OCI-LY1 (cell line): ENCODE measurements around the gene NPAS2.

ENCODE experiments used
- H2AFZ ChIP-seq: fragments of 200-600 bp; sonication (generic), shearing (Covaris generic); 2 replicates; pipeline ENCODE4 v1.6.0; 2014; ENCODE audit warnings: antibody characterized with exemption, mild to moderate bottlenecking, low read length
- H3F3A ChIP-seq: fragments of 200-600 bp; sonication (generic), shearing (Covaris generic); 2 replicates; pipeline ENCODE4 v1.6.0; 2014; ENCODE audit warnings: mild to moderate bottlenecking, antibody characterized with exemption, low read length, moderate library complexity; ENCODE audit not compliant: insufficient read depth
- H3K27ac ChIP-seq: fragments of 200-600 bp; sonication (generic); 2 replicates; pipeline ENCODE4 v1.5.1; 2014; ENCODE audit warnings: low read length, mixed run types, mild to moderate bottlenecking, low read depth; ENCODE audit not compliant: poor library complexity, severe bottlenecking
- H3K27me3 ChIP-seq: fragments of 200-600 bp; sonication (generic); 2 replicates; pipeline ENCODE4 v1.6.0; 2014; ENCODE audit warnings: antibody characterized with exemption, mild to moderate bottlenecking, low read length, moderate library complexity; ENCODE audit not compliant: insufficient read depth
- H3K36me3 ChIP-seq: fragments of 200-600 bp; sonication (generic); 2 replicates; pipeline ENCODE4 v1.6.1; 2014; ENCODE audit warnings: mild to moderate bottlenecking, antibody characterized with exemption, low read length, moderate library complexity, mixed read lengths; ENCODE audit not compliant: insufficient read depth
- H3K4me1 ChIP-seq: fragments of 200-600 bp; sonication (generic); 2 replicates; pipeline ENCODE4 v1.5.1; 2014; ENCODE audit warnings: mild to moderate bottlenecking, low read length, moderate library complexity; ENCODE audit not compliant: insufficient read depth, severe bottlenecking
- H3K4me2 ChIP-seq: fragments of 200-600 bp; sonication (generic), shearing (Covaris generic); 2 replicates; pipeline ENCODE4 v1.6.1; 2014; ENCODE audit warnings: low read length
- H3K4me3 ChIP-seq: fragments of 200-600 bp; sonication (generic); 2 replicates; pipeline ENCODE4 v1.5.1; 2014; ENCODE audit warnings: low read length, low read depth, mild to moderate bottlenecking, mixed read lengths; ENCODE audit not compliant: poor library complexity, severe bottlenecking
- H3K79me2 ChIP-seq: fragments of 200-600 bp; shearing (Covaris generic); 2 replicates; pipeline ENCODE4 v1.6.1; 2016; ENCODE audit warnings: mixed run types, low read length, mixed read lengths; ENCODE audit not compliant: insufficient read depth
- H3K9ac ChIP-seq: fragments of 200-600 bp; sonication (generic), shearing (Covaris generic); 2 replicates; pipeline ENCODE4 v1.6.1; 2014; ENCODE audit warnings: mild to moderate bottlenecking, low read length, mixed read lengths
- H3K9me2 ChIP-seq: fragments of 200-600 bp; sonication (generic), shearing (Covaris generic); 2 replicates; pipeline ENCODE4 v1.6.1; 2014; ENCODE audit warnings: low read depth, mild to moderate bottlenecking, low read length, mixed read lengths
- H3K9me3 ChIP-seq: fragments of 200-600 bp; shearing (Covaris generic); 2 replicates; pipeline ENCODE4 v1.6.1; 2014; ENCODE audit warnings: low read length, mixed read lengths
- H4K20me1 ChIP-seq: fragments of 200-600 bp; sonication (generic), shearing (Covaris generic); 2 replicates; pipeline ENCODE4 v1.6.0; 2016; ENCODE audit warnings: mild to moderate bottlenecking, low read length; ENCODE audit not compliant: insufficient read depth
- CTCF ChIP-seq: fragments of 200-600 bp; sonication (generic), shearing (Covaris generic); IDR thresholded peaks from 2 replicates; pipeline ENCODE4 v1.5.1; 2017; ENCODE audit warnings: mild to moderate bottlenecking, antibody characterized with exemption, low read length, moderate library complexity, mixed read lengths
- EZH2 ChIP-seq: fragments of 200-600 bp; sonication (generic), shearing (Covaris generic); IDR thresholded peaks from 2 replicates; pipeline ENCODE4 v1.8.0; 2017; ENCODE audit warnings: borderline replicate concordance, mixed run types, mild to moderate bottlenecking, antibody characterized with exemption, low read length, moderate library complexity, mixed read lengths

NPAS2 gene

GRCh38 chr2:100903534-100904258, 83.8 kb downstream of the NPAS2 start:
- no peaks in the 10 kb centered on the region for H3K27me3 ChIP-seq
- no peak overlapping the region for H3K4me3 ChIP-seq
- no peak overlapping the region for H3K9ac ChIP-seq
- no peaks in the 10 kb centered on the region; the same call in 1 of the 2 replicates for H3K36me3 ChIP-seq
- H3K4me1 ChIP-seq = peaks cover 23% of the 10 kb centered on the region
- H3F3A ChIP-seq = no peaks in the 10 kb centered on the region
- no peaks in the 10 kb centered on the region for H4K20me1 ChIP-seq
- no peaks in the 10 kb centered on the region for H3K79me2 ChIP-seq
- no peak overlapping the region for H2AFZ ChIP-seq
- H3K9me3 ChIP-seq = peaks cover 5% of the 10 kb centered on the region; the same call in 1 of the 2 replicates
- TF ChIP-seq CTCF (no peak), EZH2 (no peak)
- H3K9me2 ChIP-seq = no peaks in the 10 kb centered on the region
- H3K4me2 ChIP-seq = no peak overlapping the region
- no peak overlapping the region for H3K27ac ChIP-seq

DNA sequence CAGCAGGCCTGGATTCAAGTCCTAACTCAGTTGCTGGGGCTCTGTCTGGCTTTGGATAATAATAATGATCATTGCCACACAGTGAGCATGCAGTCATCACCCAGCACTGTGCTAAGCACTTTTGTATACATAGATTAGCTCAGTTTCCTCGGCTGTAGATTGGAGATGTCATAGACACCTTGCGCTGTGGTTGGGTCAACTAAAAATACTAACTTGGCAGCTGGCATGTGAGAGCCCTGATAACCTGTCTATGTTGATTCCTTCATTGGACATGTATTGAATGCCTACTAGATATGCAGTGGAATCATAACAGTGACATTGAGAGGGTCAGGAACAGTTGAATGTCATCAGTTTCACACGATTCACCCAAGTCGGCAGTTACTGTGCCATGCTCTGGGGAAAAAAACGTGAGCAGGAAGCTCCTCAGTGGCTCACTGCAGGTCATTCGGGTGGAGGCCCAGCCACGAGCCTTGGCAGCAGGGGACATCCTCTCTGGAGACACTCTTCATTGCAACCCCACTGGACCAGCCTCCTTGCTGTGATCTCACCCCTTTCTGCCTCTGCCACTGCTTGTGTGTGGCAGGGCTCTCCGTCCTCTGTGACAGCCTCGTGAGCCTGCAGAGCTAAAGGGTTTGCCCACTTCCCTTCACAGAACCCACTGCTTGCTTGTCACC, 85.3 kb downstream of the NPAS2 start:
- H3K4me2 ChIP-seq = no peak overlapping the region
- H3K27ac ChIP-seq = no peak overlapping the region
- TF ChIP-seq CTCF (no peak), EZH2 (no peak)
- H4K20me1 ChIP-seq = no peaks in the 10 kb centered on the region
- H3K36me3 ChIP-seq = no peaks in the 10 kb centered on the region; the same call in 1 of the 2 replicates
- H3K4me3 ChIP-seq = no peak overlapping the region
- H3K9me3 ChIP-seq = peaks cover 2% of the 10 kb centered on the region; the same call in 1 of the 2 replicates
- no peaks in the 10 kb centered on the region for H3F3A ChIP-seq
- H3K9me2 ChIP-seq = no peaks in the 10 kb centered on the region
- no peak overlapping the region for H2AFZ ChIP-seq
- H3K27me3 ChIP-seq = no peaks in the 10 kb centered on the region
- peaks cover 37% of the 10 kb centered on the region for H3K4me1 ChIP-seq
- no peak overlapping the region for H3K9ac ChIP-seq
- H3K79me2 ChIP-seq = no peaks in the 10 kb centered on the region

DNA sequence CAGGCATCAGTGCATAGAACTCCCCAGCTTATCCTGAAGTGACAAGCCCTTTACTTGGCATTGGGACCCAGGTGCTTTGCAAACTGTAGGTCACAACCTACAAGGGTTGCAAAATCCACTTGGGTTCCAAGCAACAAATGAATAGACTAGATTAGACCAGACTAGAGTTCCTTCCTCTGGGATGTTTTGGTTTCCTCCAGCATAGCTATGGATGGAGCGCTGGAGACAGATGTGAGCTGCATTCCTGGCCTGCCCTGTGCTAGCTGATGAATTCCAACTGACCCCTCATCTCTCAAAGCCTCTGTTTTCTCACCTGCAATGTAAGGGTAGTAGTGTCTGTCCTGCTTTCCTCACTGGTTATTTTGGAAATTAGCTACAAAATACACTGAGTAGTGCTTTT, 86.2 kb downstream of the NPAS2 start:
- no peaks in the 10 kb centered on the region for H3K79me2 ChIP-seq

More for the DNA sequence above, 86.2 kb downstream of the NPAS2 start:
- Histone ChIP-seq H3K27ac (no peak overlapping the region), H2AFZ (no peak overlapping the region), H3K4me3 (no peak overlapping the region), H3K27me3 (no peaks in the 10 kb centered on the region), H4K20me1 (no peaks in the 10 kb centered on the region), H3K9ac (no peak overlapping the region), H3K4me2 (no peak overlapping the region), H3K36me3 (no peaks in the 10 kb centered on the region), H3K4me1 (peaks cover 38% of the 10 kb centered on the region), H3K9me3 (no peaks in the 10 kb centered on the region), H3K9me2 (no peaks in the 10 kb centered on the region), H3F3A (no peaks in the 10 kb centered on the region)
- TF ChIP-seq CTCF (no peak), EZH2 (no peak)
